GM18511 (cell line): Measurements from ENCODE around the gene EYA2.
"Not testable (repeated sequence)": the region's sequence is repeated elsewhere in the genome, so short reads cannot be mapped to it uniquely, and the experiment has no call there.

Experiments used
- ATAC-seq: cut with Tn5 transposase; IDR thresholded peaks from one replicate; pipeline ENCODE4 v1.9.1; 2021; ENCODE audit warnings: mild to moderate bottlenecking, moderate library complexity; ENCODE audit not compliant: unreplicated experiment

Gene EYA2

GRCh38 chr20:46929902-46930301 is 35.3 kb downstream of the EYA2 start:
- ATAC-seq, result no peak

- ATAC-seq, result no peak
Observed at GRCh38 chr20:46930640-46931339, 36.1 kb downstream of the EYA2 start.

- ATAC-seq, result no peak
Observed at GRCh38 chr20:46931699-46932098, 37.1 kb downstream of the EYA2 start.

- not testable (repeated sequence) for ATAC-seq
Observed at GRCh38 chr20:46932439-46932838, 37.8 kb downstream of the EYA2 start.

- no peak for ATAC-seq
Observed at GRCh38 chr20:46933150-46933549, 38.5 kb downstream of the EYA2 start.

- no peak for ATAC-seq
Observed at GRCh38 chr20:46934746-46935287, 40.2 kb downstream of the EYA2 start.

- ATAC-seq, result no peak
Observed at GRCh38 chr20:46935394-46936017, 40.9 kb downstream of the EYA2 start.

- ATAC-seq, result no peak
Observed at GRCh38 chr20:46936415-46937156, 41.9 kb downstream of the EYA2 start.

GRCh38 chr20:46937157-46937523 is 42.5 kb downstream of the EYA2 start:
- ATAC-seq, result no peak

GRCh38 chr20:46937533-46938226 is 43.0 kb downstream of the EYA2 start:
- ATAC-seq, result no peak

GRCh38 chr20:46938434-46938833 is 43.8 kb downstream of the EYA2 start:
- no peak for ATAC-seq

GRCh38 chr20:46939031-46939965 is 44.7 kb downstream of the EYA2 start:
- no peak for ATAC-seq

GRCh38 chr20:46940616-46941015 is 46.0 kb downstream of the EYA2 start:
- no peak for ATAC-seq

GRCh38 chr20:46941404-46941803 is 46.8 kb downstream of the EYA2 start:
- no peak for ATAC-seq

GRCh38 chr20:46943861-46944591 is 49.4 kb downstream of the EYA2 start:
- ATAC-seq, result no peak

- no peak for ATAC-seq
Observed at GRCh38 chr20:46945465-46945864, 50.8 kb downstream of the EYA2 start.

GRCh38 chr20:46946181-46946624 is 51.6 kb downstream of the EYA2 start:
- ATAC-seq, result no peak

- no peak for ATAC-seq
Observed at GRCh38 chr20:46946796-46947195, 52.2 kb downstream of the EYA2 start.

GRCh38 chr20:46948081-46948480 is 53.4 kb downstream of the EYA2 start:
- no peak for ATAC-seq
